NOMO-1 (cell line): Measurements from ENCODE around the gene RNF40.
"Not testable (repeated sequence)": the region's sequence is repeated elsewhere in the genome, so short reads cannot be mapped to it uniquely, and the experiment has no call there.

Source experiments
- DNase-seq, 2 experiments: peaks; one replicate each; lab custom pipeline; 2025; ENCODE audit not compliant: unreplicated experiment in 2 of 2; lab: John Stamatoyannopoulos, UW

RNF40 gene

GRCh38 chr16:30780549-30780948 is 18.4 kb downstream of the RNF40 start:
- DNase-seq: peak in 1 of 2 experiments; percentile 38

GRCh38 chr16:30782486-30783279 is 20.6 kb downstream of the RNF40 start:
- DNase-seq: no peak

GRCh38 chr16:30783280-30784109 is 21.4 kb downstream of the RNF40 start:
- DNase-seq: no peak

- no peak for DNase-seq
These were observed 22.1 kb downstream of the RNF40 start for GRCh38 chr16:30784215-30784614.

GRCh38 chr16:30785126-30786106 is 23.3 kb downstream of the RNF40 start:
- DNase-seq: no peak

GRCh38 chr16:30786115-30786935 is 24.2 kb downstream of the RNF40 start:
- peak in 1 of 2 experiments; percentile 25 for DNase-seq

GRCh38 chr16:30786936-30787612 is 25.0 kb downstream of the RNF40 start, which contains the start of gene ZNF629:
Gene ZNF629, minus strand, starts transcription at chr16:30787205. Its CDS starts 2,723 bp downstream, at chr16:30784482.
- no peak for DNase-seq

- DNase-seq: no peak
These were observed 25.7 kb downstream of the RNF40 start for GRCh38 chr16:30787613-30788378.

- no peak for DNase-seq
These were observed 31.5 kb downstream of the RNF40 start for GRCh38 chr16:30793508-30794069.

GRCh38 chr16:30794634-30795033 is 32.5 kb downstream of the RNF40 start:
- DNase-seq: no peak

- DNase-seq: no peak
These were observed 35.7 kb downstream of the RNF40 start for GRCh38 chr16:30797670-30798309.

GRCh38 chr16:30802936-30803335 is 40.8 kb downstream of the RNF40 start:
- no peak for DNase-seq

- no peak for DNase-seq
These were observed 42.9 kb downstream of the RNF40 start for GRCh38 chr16:30805056-30805369.

- peak; percentile 36 to 70 for DNase-seq
These were observed 43.4 kb downstream of the RNF40 start for GRCh38 chr16:30805370-30806169.

GRCh38 chr16:30808146-30808545 is 46.0 kb downstream of the RNF40 start:
- peak; percentile 47 to 78 for DNase-seq

GRCh38 chr16:30808890-30809426 is 46.8 kb downstream of the RNF40 start:
- DNase-seq: peak in 1 of 2 experiments; percentile 61

GRCh38 chr16:30809675-30810074 is 47.6 kb downstream of the RNF40 start:
- DNase-seq: not testable (repeated sequence)
